Endometrial microvascular endothelial cells (primary cell): ENCODE data around the gene PBOV1. TPM values are rescaled to one million over a fixed set of nuclear protein-coding genes. Genes with fewer than 3 reads are reported as not detected.
"Not testable (repeated sequence)": the region's sequence is repeated elsewhere in the genome, so short reads cannot be mapped to it uniquely, and the experiment has no call there.

Experiments
- in situ Hi-C: cut with HindIII; loops from 2 replicates; pipeline ENCODE4 v1.10.0; 2017; ENCODE audit warnings: low sequenced_read_pairs, low pct_unique_long_range_greater_than_20kb; ENCODE audit errors: inconsistent ontology term
- total RNA-seq: library from RNA; depleted of rRNA; stranded (reverse); fragments of >200 nt; gene quantifications from one replicate; pipeline ENCODE4 v1.2.3, GENCODE V29; 2015; ENCODE audit errors: inconsistent ontology term

The PBOV1 gene
- total RNA-seq, 1 donor from 2014 or later = not detected

GRCh38 chr6:138212530-138212929, 5.8 kb downstream of the PBOV1 start:
- in situ Hi-C loops = not testable (repeated sequence)

- in situ Hi-C loops = no loop called here
These were observed 6.7 kb downstream of the PBOV1 start for GRCh38 chr6:138211601-138212000.

- in situ Hi-C loops = no loop called here
These were observed 7.2 kb downstream of the PBOV1 start for GRCh38 chr6:138211048-138211581.

- in situ Hi-C loops = no loop called here
These were observed 11.4 kb downstream of the PBOV1 start for GRCh38 chr6:138206862-138207261.

- in situ Hi-C loops = no loop called here
These were observed 12.7 kb downstream of the PBOV1 start for GRCh38 chr6:138205437-138206094.

- in situ Hi-C loops = no loop called here
These were observed 13.4 kb downstream of the PBOV1 start for GRCh38 chr6:138204792-138205384.

- in situ Hi-C loops = no loop called here
These were observed 14.0 kb downstream of the PBOV1 start for GRCh38 chr6:138204303-138204702.

- in situ Hi-C loops = no loop called here
These were observed 15.0 kb downstream of the PBOV1 start for GRCh38 chr6:138203315-138203714.

GRCh38 chr6:138201836-138202235, 16.5 kb downstream of the PBOV1 start:
- in situ Hi-C loops = no loop called here

GRCh38 chr6:138198430-138199091, 19.7 kb downstream of the PBOV1 start:
- in situ Hi-C loops = no loop called here

GRCh38 chr6:138197570-138197969, 20.7 kb downstream of the PBOV1 start:
- in situ Hi-C loops = no loop called here

GRCh38 chr6:138196122-138196738, 22.1 kb downstream of the PBOV1 start:
- in situ Hi-C loops = no loop called here

GRCh38 chr6:138194287-138194686, 24.0 kb downstream of the PBOV1 start:
- in situ Hi-C loops = no loop called here

GRCh38 chr6:138188278-138188941, 29.9 kb downstream of the PBOV1 start:
- in situ Hi-C loops = no loop called here

- in situ Hi-C loops = no loop called here
These were observed 31.1 kb downstream of the PBOV1 start for GRCh38 chr6:138187156-138187555.

GRCh38 chr6:138184230-138184629, 34.1 kb downstream of the PBOV1 start:
- in situ Hi-C loops = no loop called here

GRCh38 chr6:138183790-138184134, 34.5 kb downstream of the PBOV1 start:
- in situ Hi-C loops = no loop called here

GRCh38 chr6:138182939-138183789, 35.1 kb downstream of the PBOV1 start:
- in situ Hi-C loops = no loop called here
